Erythroblast (primary cell): Measurements from ENCODE around the gene ALDH1A2.
"Not testable (repeated sequence)": the region's sequence is repeated elsewhere in the genome, so short reads cannot be mapped to it uniquely, and the experiment has no call there.

Experiments
- DNase-seq, 2 experiments: peaks; one replicate each; lab custom pipeline; 2025; lab: John Stamatoyannopoulos, UW
- GATA1 ChIP-seq: IDR thresholded peaks from 2 replicates; pipeline ENCODE4 v1.6.1; 2011; ENCODE audit warnings: low read depth, mild to moderate bottlenecking, control low read depth, low read length, moderate library complexity
- POLR2A ChIP-seq: IDR thresholded peaks from 2 replicates; pipeline ENCODE4 v1.6.1; 2011; ENCODE audit warnings: mild to moderate bottlenecking, low read length

The ALDH1A2 gene

DNA sequence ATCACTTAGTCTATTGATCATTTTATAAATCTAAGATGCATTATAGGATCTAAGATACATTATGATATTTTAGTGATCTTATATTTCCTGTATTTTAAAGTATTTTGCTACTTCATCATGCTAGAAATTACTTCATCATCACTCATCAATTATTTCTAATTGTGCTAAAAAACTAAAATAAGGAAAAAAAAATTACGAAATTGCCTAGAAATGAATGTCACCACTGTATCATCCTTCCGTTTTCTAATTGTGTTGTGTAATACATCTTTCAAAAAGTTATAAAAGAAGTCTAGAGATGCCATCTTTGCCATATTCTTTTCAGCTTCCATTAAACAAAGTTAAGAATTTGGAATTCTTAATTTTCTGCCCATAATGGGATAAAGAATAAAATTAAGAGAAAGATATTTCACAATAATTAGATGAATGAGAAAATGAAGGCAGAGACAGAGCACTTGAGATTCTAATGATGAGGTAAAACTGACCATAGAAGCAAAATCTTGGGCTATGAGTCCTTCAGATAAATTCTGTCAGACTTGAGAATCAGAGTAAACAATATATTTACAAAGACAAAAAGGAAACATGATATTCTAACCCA, 48.8 kb downstream of the ALDH1A2 start:
- no peak for DNase-seq
- TF ChIP-seq POLR2A (no peak), GATA1 (no peak)

GRCh38 chr15:58015565-58015964, 49.9 kb downstream of the ALDH1A2 start:
- DNase-seq, result no peak
- TF ChIP-seq GATA1 (no peak), POLR2A (no peak)

- TF ChIP-seq GATA1 (no peak), POLR2A (no peak)
- no peak for DNase-seq
Measured at GRCh38 chr15:58014470-58014869, 51.0 kb downstream of the ALDH1A2 start.

DNA sequence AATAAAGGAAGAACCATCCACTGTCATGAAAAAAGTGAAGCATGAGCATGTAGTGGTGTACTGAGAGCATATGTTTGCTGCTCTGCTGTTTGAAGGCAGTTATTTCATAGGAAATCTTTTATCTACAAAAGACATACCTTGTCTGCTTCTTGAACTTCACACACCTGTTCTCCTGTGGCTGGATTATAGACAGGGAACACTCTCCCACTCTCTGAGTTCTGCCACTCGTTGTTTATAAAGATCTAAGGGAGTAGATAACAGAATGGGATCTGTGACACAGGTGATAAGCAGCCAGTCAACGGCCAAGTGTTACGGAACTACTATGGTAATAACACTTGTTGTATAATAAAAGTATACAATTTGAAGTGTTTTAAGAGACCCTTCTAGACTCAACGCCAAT, 51.5 kb downstream of the ALDH1A2 start:
- DNase-seq, result no peak
- TF ChIP-seq GATA1, result no peak

DNA sequence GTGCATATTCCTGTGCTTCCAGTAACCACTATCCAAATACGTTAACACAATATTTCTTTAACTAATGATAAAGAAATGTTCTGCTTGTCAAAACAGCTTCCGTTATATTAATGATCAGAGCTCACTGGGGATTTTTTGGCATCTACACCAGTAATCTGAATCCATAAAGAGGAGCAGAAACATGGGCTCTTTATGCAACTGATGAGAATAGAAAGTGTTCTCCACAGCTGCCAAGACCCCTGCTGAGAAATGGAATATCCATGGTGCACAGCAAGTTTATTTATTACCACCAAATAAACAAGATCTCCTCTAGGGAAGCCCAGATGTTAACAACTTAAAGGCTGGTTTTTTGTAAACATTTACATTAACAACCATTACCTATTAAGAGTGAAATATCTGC, 54.5 kb downstream of the ALDH1A2 start:
- DNase-seq, result no peak
- TF ChIP-seq POLR2A (no peak), GATA1 (no peak)

- no peak for TF ChIP-seq GATA1
- TF ChIP-seq POLR2A, result no peak
- no peak for DNase-seq
Measured at GRCh38 chr15:58003810-58004209, 61.7 kb downstream of the ALDH1A2 start.

DNA sequence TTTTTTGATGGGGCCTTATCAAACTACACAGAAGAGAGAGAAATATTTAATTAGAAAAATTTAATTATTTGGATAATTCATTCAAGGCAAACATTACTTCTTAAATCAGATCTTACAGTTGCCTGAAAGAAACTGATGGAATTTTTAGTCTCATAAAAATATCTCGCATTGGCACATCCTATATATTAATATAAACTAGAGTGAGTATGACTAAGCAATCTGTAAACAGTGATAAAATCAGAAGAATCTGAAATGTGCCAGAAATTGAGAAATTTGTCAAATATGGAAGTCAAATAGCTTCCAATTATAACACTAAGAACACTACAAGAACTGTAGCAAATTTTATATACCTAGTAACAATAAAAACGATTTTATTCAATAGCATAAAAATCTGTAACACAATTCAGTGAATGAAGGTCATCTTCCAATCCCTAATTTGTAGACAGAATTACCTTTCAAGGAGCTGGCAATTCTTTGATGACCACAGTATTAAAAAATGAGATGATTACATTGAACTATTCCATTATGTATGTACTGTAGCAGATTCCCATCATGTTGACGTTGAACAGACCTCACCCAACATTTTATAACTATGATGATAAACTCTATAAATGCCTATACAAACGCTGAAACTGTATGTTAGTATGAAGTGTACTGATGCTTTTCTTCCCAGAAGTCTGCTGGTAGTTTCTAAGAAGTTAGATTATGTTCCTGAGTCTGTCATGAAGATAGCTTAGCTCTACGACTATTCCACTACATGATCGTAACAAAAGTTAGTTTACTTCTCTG, 63.0 kb downstream of the ALDH1A2 start:
- DNase-seq, result no peak
- no peak for TF ChIP-seq GATA1

GRCh38 chr15:57999699-58000098, 65.8 kb downstream of the ALDH1A2 start:
- not testable (repeated sequence) for DNase-seq

GRCh38 chr15:57996561-57996960, 69.0 kb downstream of the ALDH1A2 start:
- DNase-seq, result no peak
- no peak for TF ChIP-seq GATA1
- TF ChIP-seq POLR2A, result no peak

DNA sequence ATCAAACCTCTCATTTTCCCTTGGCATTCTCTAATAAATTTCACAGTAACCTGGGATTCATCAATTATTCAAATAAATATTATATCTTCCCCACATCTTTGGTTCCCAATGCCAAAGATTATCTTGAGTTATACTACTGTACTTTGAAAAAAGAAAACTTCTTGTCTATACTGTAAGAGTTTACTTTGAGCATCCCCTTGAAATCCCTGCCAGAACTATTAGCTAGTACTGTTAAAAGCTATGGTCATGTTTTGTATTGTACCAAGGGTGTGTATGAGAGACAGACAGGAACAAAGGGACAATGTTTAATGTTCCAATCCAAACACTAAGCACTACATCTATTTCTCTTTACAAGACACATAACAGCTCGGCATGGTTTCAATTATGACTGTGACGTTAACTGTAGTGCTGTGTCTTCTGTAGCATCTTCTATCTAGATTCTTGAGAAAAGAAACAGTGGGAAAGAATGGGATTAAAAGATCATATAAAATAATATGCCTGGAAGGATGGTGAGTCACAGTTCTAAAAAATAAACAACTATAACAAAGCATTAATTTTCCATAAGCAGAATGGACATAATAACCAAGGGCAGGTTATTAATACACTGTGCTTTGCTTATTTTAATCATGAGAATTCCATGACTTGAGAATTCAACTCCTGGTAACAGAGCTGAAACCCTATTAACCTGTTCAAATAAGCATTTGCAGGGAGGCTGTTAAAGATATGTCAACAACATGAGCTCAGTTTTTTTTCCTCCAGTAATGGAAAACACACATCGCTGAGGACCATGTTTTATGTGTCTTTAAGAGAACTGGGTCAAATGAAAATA, 71.1 kb downstream of the ALDH1A2 start:
- TF ChIP-seq POLR2A (no peak), GATA1 (no peak)
- DNase-seq, result no peak

GRCh38 chr15:57993409-57994145, 71.9 kb downstream of the ALDH1A2 start:
- TF ChIP-seq GATA1, result no peak
- no peak for TF ChIP-seq POLR2A

DNA sequence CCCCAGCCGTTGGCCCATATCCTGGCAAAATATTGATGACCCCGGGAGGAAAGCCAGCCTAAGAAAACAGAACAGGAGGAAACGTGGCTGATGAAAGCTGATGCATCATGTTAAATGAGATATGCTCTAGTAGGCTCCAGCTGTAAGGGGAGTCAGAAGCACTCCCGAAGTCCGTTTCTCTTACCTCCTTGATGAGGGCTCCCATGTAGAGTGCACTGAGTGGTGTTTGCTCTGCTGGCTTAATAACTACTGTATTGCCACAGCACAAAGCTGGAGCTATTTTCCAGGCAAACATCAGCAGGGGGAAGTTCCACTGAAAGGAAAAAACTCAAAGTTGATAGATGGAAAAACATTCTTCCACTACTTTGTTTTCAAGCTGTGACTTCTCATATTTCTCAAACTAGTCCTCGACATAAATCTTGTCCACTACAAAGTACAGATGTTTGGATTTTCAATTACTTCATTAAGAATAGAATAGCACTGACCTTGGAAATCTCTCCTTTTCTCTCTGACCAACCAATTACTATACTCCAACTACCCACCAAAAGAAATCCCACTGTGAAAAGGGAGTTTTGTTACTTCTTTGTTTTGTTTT, 72.7 kb downstream of the ALDH1A2 start:
- TF ChIP-seq POLR2A, result no peak
- no peak for TF ChIP-seq GATA1
- DNase-seq, result no peak

More at GRCh38 chr15:57993409-57994145, 71.9 kb downstream of the ALDH1A2 start:
- no peak for DNase-seq

DNA sequence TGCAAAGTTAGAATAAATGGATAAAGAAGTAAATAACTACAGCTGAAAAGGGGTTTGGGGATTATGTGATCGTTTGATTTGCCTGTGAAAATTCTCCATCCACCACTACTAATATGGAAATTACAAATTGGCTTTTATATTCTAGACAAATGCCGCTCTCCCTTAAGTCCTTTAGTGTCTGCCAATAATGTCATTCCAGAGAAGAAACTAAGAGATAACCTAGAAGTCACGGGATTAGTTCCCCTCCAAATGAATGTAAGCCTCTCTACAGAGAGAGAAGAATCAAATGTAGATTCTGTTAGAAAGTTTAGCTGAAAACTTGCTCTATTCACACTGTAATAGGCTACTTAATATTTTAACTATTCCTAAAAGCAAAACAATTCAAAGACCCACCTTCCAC, 92.0 kb downstream of the ALDH1A2 start:
- no peak for TF ChIP-seq GATA1
- no peak for TF ChIP-seq POLR2A
- DNase-seq, result no peak

GRCh38 chr15:57972864-57973263, 92.6 kb downstream of the ALDH1A2 start:
- no peak for TF ChIP-seq POLR2A
- TF ChIP-seq GATA1, result no peak
- no peak for DNase-seq
